Measurements from ENCODE around the gene UNC5C. TPM values are rescaled to one million over a fixed set of nuclear protein-coding genes. Genes with fewer than 3 reads are reported as not detected.

The UNC5C gene
- total and polyA plus RNA-seq, 2 of the 4 experiments (the other 2 are of a cell fraction), result under 0.01 TPM

GRCh38 chr4:95466791-95467190 is 82.0 kb downstream of the UNC5C start:
- no peaks in the 10 kb centered on the region for H3K9me3 ChIP-seq (ENCODE audit: control insufficient read depth, insufficient read depth, low read length)
- no peak overlapping the region for H3K9ac ChIP-seq (ENCODE audit: low read depth, low read length)
- H3K9me1 ChIP-seq (ENCODE audit: insufficient read depth, low read length), result no peaks in the 10 kb centered on the region
- in situ Hi-C loops (cut with MboI; ENCODE audit: low sequenced_read_pairs) (no loop called here), intact Hi-C loops (cut with micrococcal nuclease) (no loop called here), dilution Hi-C loops (cut with HindIII; ENCODE audit: low sequenced_read_pairs, unreplicated experiment) (no loop called here)
- no peak for DNase-seq
- H4K91ac ChIP-seq (ENCODE audit: insufficient read depth, low read depth, low read length), result no peak overlapping the region
- H4K8ac ChIP-seq (ENCODE audit: low read depth in 2 of 2, low read length in 2 of 2), result no peak overlapping the region
- H3K4me1 ChIP-seq (ENCODE audit: control insufficient read depth, insufficient read depth, low read length), result no peaks in the 10 kb centered on the region
- WGBS, 2 experiments (ENCODE audit: extremely low coverage in 2 of 2, insufficient read length in 1 of 2), result no CpG with 5 or more reads among the region's 3 CpGs
- H3K27me3 ChIP-seq (ENCODE audit: control insufficient read depth, insufficient read depth, low read length), result no peaks in the 10 kb centered on the region
- no peak overlapping the region for H2AK9ac ChIP-seq (replicated peaks; ENCODE audit: low read depth, low read length, poor library complexity)
- H3K4ac ChIP-seq (ENCODE audit: low read depth, low read length), result no peak overlapping the region
- no peak overlapping the region for H2BK20ac ChIP-seq (ENCODE audit: low read depth, low read length)
- no peak overlapping the region for H2AK5ac ChIP-seq (ENCODE audit: low read depth, low read length)
- H3K36me3 ChIP-seq (ENCODE audit: control insufficient read depth, insufficient read depth, low read length), result no peaks in the 10 kb centered on the region
- H3K56ac ChIP-seq (ENCODE audit: extremely low read depth, insufficient read depth, low read length), result no peak overlapping the region
- POLR2A ChIA-PET (ENCODE audit: unreplicated experiment), result no interaction called here
- ATAC-seq (ENCODE audit: low read depth), result no peak
- no peak overlapping the region for H3K23ac ChIP-seq (ENCODE audit: low read depth, low read length)
- no TSS peak for BruUV-seq (replicated peaks)
- no peak overlapping the region for H2BK15ac ChIP-seq (ENCODE audit: low read depth, low read length)
- no peaks in the 10 kb centered on the region for H4K20me1 ChIP-seq (ENCODE audit: insufficient read depth, low read length)
- no peak overlapping the region for H3K18ac ChIP-seq (ENCODE audit: low read depth, low read length)
- no peak overlapping the region for H3K4me2 ChIP-seq (ENCODE audit: low read depth, low read length)
- H2BK5ac ChIP-seq (ENCODE audit: low read depth, low read length, poor library complexity, severe bottlenecking), result no peak overlapping the region
- no peak overlapping the region for H4K5ac ChIP-seq (ENCODE audit: low read depth, low read length)
- H3K27ac ChIP-seq (ENCODE audit: insufficient read depth, low read length), result no peak overlapping the region
- no peak overlapping the region for H3K4me3 ChIP-seq (ENCODE audit: insufficient read depth, low read depth, low read length)
- H3K79me1 ChIP-seq (ENCODE audit: low read depth in 1 of 2, low read length in 2 of 2), result no peaks in the 10 kb centered on the region
- H2BK120ac ChIP-seq (ENCODE audit: low read depth, low read length), result no peak overlapping the region
- no peak overlapping the region for H3K14ac ChIP-seq (replicated peaks; ENCODE audit: low read depth, low read length)
- H2AFZ ChIP-seq (replicated peaks; ENCODE audit: low read length, poor library complexity), result no peak overlapping the region
- TF ChIP-seq RFX5 (IDR thresholded peaks at IDR 0.05; ENCODE audit: low read depth, low read length), result no peak
- TF ChIP-seq BHLHE40 (IDR thresholded peaks at IDR 0.05; ENCODE audit: low read depth, low read length), result no peak
- no peak for TF ChIP-seq MAFK (IDR thresholded peaks at IDR 0.05; ENCODE audit: low read depth, low read length)
- no peak for TF ChIP-seq MAZ (IDR thresholded peaks at IDR 0.05; ENCODE audit: borderline replicate concordance, low read depth, low read length)
- no peak for TF ChIP-seq SMC3 (IDR thresholded peaks at IDR 0.05; ENCODE audit: low read depth, low read length)
- no peak for TF ChIP-seq ELK1 (IDR thresholded peaks at IDR 0.05; ENCODE audit: borderline replicate concordance, low read depth, low read length)
- TF ChIP-seq NFE2L2 (IDR thresholded peaks at IDR 0.05; ENCODE audit: low read depth, low read length), result no peak
- TF ChIP-seq FOS (IDR thresholded peaks at IDR 0.05; ENCODE audit: low read depth, low read length), result no peak
- TF ChIP-seq USF2 (IDR thresholded peaks at IDR 0.05; ENCODE audit: low read depth, low read length), result no peak
- no peak for TF ChIP-seq MXI1 (IDR thresholded peaks at IDR 0.05; ENCODE audit: borderline replicate concordance, low read depth, low read length)
- CTCF ChIA-PET, result no interaction called here
